Thyroid gland (tissue), 4 donors: ENCODE measurements around the gene ANKRD12. TPM values are rescaled to one million over a fixed set of nuclear protein-coding genes. Genes with fewer than 3 reads are reported as not detected.
A peak's percentile ranks its signal among the peaks of the same experiment; 100 is the strongest.

Experiments
- DNase-seq, 2 donors: peaks; one replicate each; pipeline ENCODE4 v3.0.0-alpha.2; 2019
- H3K27ac ChIP-seq, 3 donors: fragments of 200-600 bp; sonication (generic); 1 replicate in 2 of 3; 2 replicates in 1 of 3; pipeline ENCODE4 v1.5.1; 2016 to 2019; ENCODE audit warnings: mild to moderate bottlenecking in 1 of 3, moderate library complexity in 1 of 3
- H3K27me3 ChIP-seq: fragments of 200-600 bp; sonication (generic); one replicate; pipeline ENCODE4 v1.5.1; 2019
- H3K36me3 ChIP-seq, 2 donors: fragments of 200-600 bp; sonication (generic); one replicate each; pipeline ENCODE4 v1.5.1; 2016 to 2019
- H3K4me1 ChIP-seq, 2 donors: fragments of 200-600 bp; sonication (generic); one replicate each; pipeline ENCODE4 v1.5.1; 2017 to 2019
- H3K4me3 ChIP-seq, 3 donors: fragments of 200-600 bp; sonication (generic); replicated peaks in 1 of 3; 1 replicate in 2 of 3; 2 replicates in 1 of 3; pipeline ENCODE4 v1.5.1; 2016; ENCODE audit warnings: mild to moderate bottlenecking in 1 of 3
- H3K9me3 ChIP-seq: fragments of 200-600 bp; sonication (generic); one replicate; pipeline ENCODE4 v1.5.1; 2017
- POLR2A ChIP-seq, 2 donors: fragments of 450-650 bp; IDR thresholded peaks; one replicate each; pipeline ENCODE4 v1.6.1; 2017; ENCODE audit warnings: antibody characterized with exemption in 2 of 2, mild to moderate bottlenecking in 2 of 2, moderate library complexity in 1 of 2
- WGBS, 2 donors: methylation state at CpG; one replicate each; pipeline ENCODE4 v1.1.5; 2017; 5-methylcytosine and 5-hydroxymethylcytosine counted together
- intact Hi-C: fragments of 100-400 bp; cut with DNase I; formaldehyde crosslinking; loops from one replicate; pipeline ENCODE4 v1.15.1; 2023
- total RNA-seq, 4 donors: library from RNA; depleted of rRNA; stranded (reverse); fragments of >200 nt; gene quantifications; one replicate each; pipeline ENCODE4 v1.2.3, GENCODE V29; 2016
- TF ChIP-seq, protein P1 (sequence below), 6 experiments: fragments of 200-600 bp in 3 of 6; fragments of 450-650 bp in 3 of 6; sonication (generic) in 3 of 6; IDR thresholded peaks; one replicate each; pipeline ENCODE4 v1.5.1; 2016 to 2019; ENCODE audit warnings: antibody characterized with exemption in 6 of 6, mild to moderate bottlenecking in 2 of 6, inconsistent platforms in 1 of 6, moderate library complexity in 1 of 6

The ANKRD12 gene
- total RNA-seq, 4 donors from 2014 or later, result 74.6 to 155 (median 109) TPM

DNA sequence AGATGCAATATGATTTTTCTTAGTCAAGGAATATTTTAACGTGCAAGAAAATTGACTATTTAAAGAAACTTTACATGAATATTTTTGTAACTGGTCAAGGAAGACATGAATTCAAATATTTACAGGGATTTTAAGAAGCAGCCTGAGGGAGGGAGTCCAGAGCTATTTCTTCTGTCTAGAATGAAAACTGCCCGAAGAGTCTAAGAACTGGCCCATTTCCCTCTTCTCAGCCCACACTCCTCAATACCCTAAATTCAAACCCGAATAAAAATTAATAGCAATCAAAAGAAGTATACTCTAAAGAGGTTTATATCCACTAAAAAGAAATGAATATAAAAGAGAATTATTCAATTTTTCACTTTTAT, 40.6 kb upstream of the ANKRD12 start:
- Histone ChIP-seq H3K4me1 (peaks cover 0 to 20% of the 10 kb centered on the region in 2 donors), H3K27me3 (no peaks in the 10 kb centered on the region), H3K4me3 (no peak overlapping the region), H3K36me3 (no peaks in the 10 kb centered on the region), H3K27ac (peak overlapping the region in 1 of 3 donors; percentile 46), H3K9me3 (no peaks in the 10 kb centered on the region)
- intact Hi-C loops, result no loop called here
- WGBS, 2 donors, result 88% methylated on average over 3 of the region's 3 CpGs
- no peak for DNase-seq
- TF ChIP-seq, protein P1, sequence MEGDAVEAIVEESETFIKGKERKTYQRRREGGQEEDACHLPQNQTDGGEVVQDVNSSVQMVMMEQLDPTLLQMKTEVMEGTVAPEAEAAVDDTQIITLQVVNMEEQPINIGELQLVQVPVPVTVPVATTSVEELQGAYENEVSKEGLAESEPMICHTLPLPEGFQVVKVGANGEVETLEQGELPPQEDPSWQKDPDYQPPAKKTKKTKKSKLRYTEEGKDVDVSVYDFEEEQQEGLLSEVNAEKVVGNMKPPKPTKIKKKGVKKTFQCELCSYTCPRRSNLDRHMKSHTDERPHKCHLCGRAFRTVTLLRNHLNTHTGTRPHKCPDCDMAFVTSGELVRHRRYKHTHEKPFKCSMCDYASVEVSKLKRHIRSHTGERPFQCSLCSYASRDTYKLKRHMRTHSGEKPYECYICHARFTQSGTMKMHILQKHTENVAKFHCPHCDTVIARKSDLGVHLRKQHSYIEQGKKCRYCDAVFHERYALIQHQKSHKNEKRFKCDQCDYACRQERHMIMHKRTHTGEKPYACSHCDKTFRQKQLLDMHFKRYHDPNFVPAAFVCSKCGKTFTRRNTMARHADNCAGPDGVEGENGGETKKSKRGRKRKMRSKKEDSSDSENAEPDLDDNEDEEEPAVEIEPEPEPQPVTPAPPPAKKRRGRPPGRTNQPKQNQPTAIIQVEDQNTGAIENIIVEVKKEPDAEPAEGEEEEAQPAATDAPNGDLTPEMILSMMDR (IDR thresholded peaks at IDR 0.05), result no peak
- no peak for TF ChIP-seq POLR2A (IDR thresholded peaks at IDR 0.05)

- H3K4me1 ChIP-seq, result peaks cover 0 to 25% of the 10 kb centered on the region in 2 donors
- no peak for DNase-seq
- no peak overlapping the region for H3K27ac ChIP-seq
- no peaks in the 10 kb centered on the region for H3K27me3 ChIP-seq
- no peaks in the 10 kb centered on the region for H3K36me3 ChIP-seq
- H3K9me3 ChIP-seq, result no peaks in the 10 kb centered on the region
- TF ChIP-seq, protein P1 (IDR thresholded peaks at IDR 0.05), result no peak
- no peak for TF ChIP-seq POLR2A (IDR thresholded peaks at IDR 0.05)
- intact Hi-C loops, result no loop called here
- 86 to 89% methylated on average over 2 of the region's 2 CpGs for WGBS, 2 donors
- H3K4me3 ChIP-seq, result no peak overlapping the region
Measured at GRCh38 chr18:9096685-9097084, 39.9 kb upstream of the ANKRD12 start.

GRCh38 chr18:9097349-9097748, 39.2 kb upstream of the ANKRD12 start:
- TF ChIP-seq, protein P1 (IDR thresholded peaks at IDR 0.05), result no peak
- no peak for TF ChIP-seq POLR2A (IDR thresholded peaks at IDR 0.05)
- 79 to 81% methylated on average over 2 of the region's 2 CpGs for WGBS, 2 donors
- H3K4me1 ChIP-seq, result peaks cover 0 to 25% of the 10 kb centered on the region in 2 donors
- no peaks in the 10 kb centered on the region for H3K36me3 ChIP-seq
- DNase-seq, result no peak
- H3K4me3 ChIP-seq, result no peak overlapping the region
- intact Hi-C loops, result no loop called here
- no peak overlapping the region for H3K27ac ChIP-seq
- no peaks in the 10 kb centered on the region for H3K9me3 ChIP-seq
- no peaks in the 10 kb centered on the region for H3K27me3 ChIP-seq

DNA sequence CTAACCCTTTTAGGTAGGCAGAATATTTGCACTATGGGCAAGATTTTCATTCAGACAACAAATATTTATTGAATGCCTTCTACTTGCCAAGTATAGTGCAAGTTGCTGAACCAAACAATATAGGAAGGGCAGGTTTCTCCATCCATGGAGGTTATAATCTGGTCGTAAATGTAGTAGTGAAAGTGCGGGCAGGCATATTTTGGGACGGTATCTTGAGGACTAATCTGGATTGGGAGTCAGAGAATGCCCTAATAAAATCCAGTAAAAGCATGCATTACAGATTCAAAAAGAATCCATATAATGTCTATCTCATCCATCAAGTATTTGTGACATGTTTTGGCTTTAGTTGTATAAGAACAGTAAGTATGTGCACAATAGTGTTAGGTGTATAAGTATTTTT, 35.8 kb upstream of the ANKRD12 start:
- Histone ChIP-seq H3K9me3 (no peaks in the 10 kb centered on the region), H3K4me3 (no peak overlapping the region), H3K36me3 (no peaks in the 10 kb centered on the region), H3K27me3 (no peaks in the 10 kb centered on the region), H3K27ac (peak overlapping the region in 1 of 3 donors; percentile 98), H3K4me1 (peaks cover 22 to 23% of the 10 kb centered on the region in 2 donors)
- DNase-seq, result no peak
- 96 to 98% methylated on average over 3 of the region's 3 CpGs for WGBS, 2 donors
- intact Hi-C loops, result no loop called here
- TF ChIP-seq, protein P1 (IDR thresholded peaks at IDR 0.05), result no peak
- TF ChIP-seq POLR2A (IDR thresholded peaks at IDR 0.05), result no peak

- 3 to 4% methylated on average over 12 to 17 of the region's 17 CpGs for WGBS, 2 donors
- Histone ChIP-seq H3K4me1 (peaks cover 29 to 33% of the 10 kb centered on the region in 2 donors), H3K4me3 (peak overlapping the region in 2 of 3 donors; percentile 65 to 91), H3K9me3 (no peaks in the 10 kb centered on the region), H3K27me3 (no peaks in the 10 kb centered on the region), H3K27ac (peak overlapping the region; percentile 93 to 98 (median 97)), H3K36me3 (no peaks in the 10 kb centered on the region)
- intact Hi-C loops, result loop anchor here (2.0 kb wide), 1 partner anchor 35 kb away; the partner anchor contains the start of gene ANKRD12
- TF ChIP-seq, protein P1 (IDR thresholded peaks at IDR 0.05), result no peak
- TF ChIP-seq POLR2A (IDR thresholded peaks at IDR 0.05), result no peak
- no peak for DNase-seq
Measured at GRCh38 chr18:9101730-9102507, 34.7 kb upstream of the ANKRD12 start.
